SK-N-SH treated with all-trans-retinoic acid at 6 μM for 48 hours (cell line): Measurements from ENCODE around the gene ARHGEF11.

Experiments
- ATAC-seq: fragments of 200-7000 bp; cut with Tn5 transposase; 3 replicates; pipeline ENCODE4 v1.9.1; 2020; ENCODE audit warnings: mild to moderate bottlenecking, moderate library complexity
- ARNTL ChIP-seq: fragments of 450-650 bp; formaldehyde crosslinking; IDR thresholded peaks from 2 replicates; pipeline ENCODE4 v1.5.0; 2020; ENCODE audit warnings: low read depth, mild to moderate bottlenecking, moderate library complexity, borderline replicate concordance
- BACH2 ChIP-seq: fragments of 250-450 bp; sonication (Bioruptor Pico); IDR thresholded peaks from 2 replicates; pipeline ENCODE4 v1.9.0; 2021; ENCODE audit warnings: mild to moderate bottlenecking, borderline replicate concordance
- CSDC2 ChIP-seq: fragments of 250-450 bp; sonication (Bioruptor Pico); IDR thresholded peaks from 2 replicates; pipeline ENCODE4 v1.5.0; 2020; ENCODE audit warnings: mild to moderate bottlenecking, moderate library complexity
- CSRNP3 ChIP-seq: fragments of 250-450 bp; sonication (Bioruptor Pico); IDR thresholded peaks from 2 replicates; pipeline ENCODE4 v1.5.1; 2021; ENCODE audit warnings: mild to moderate bottlenecking, moderate library complexity
- ESRRG ChIP-seq: fragments of 250-450 bp; sonication (Bioruptor Pico); IDR thresholded peaks from 2 replicates; pipeline ENCODE4 v1.6.1; 2021; ENCODE audit warnings: mild to moderate bottlenecking
- GLIS3 ChIP-seq: fragments of 250-450 bp; sonication (Bioruptor Pico); IDR thresholded peaks from 2 replicates; pipeline ENCODE4 v1.5.0; 2020; ENCODE audit warnings: mild to moderate bottlenecking, moderate library complexity
- ISL1 ChIP-seq: fragments of 250-450 bp; sonication (Bioruptor Pico); IDR thresholded peaks from 2 replicates; pipeline ENCODE4 v2.1.2; 2022; ENCODE audit warnings: mild to moderate bottlenecking, moderate library complexity
- OSR1 ChIP-seq: fragments of 250-450 bp; sonication (Bioruptor Pico); IDR thresholded peaks from 2 replicates; pipeline ENCODE4 v1.8.0; 2022; ENCODE audit warnings: moderate library complexity, mild to moderate bottlenecking, inconsistent platforms
- POU6F1 ChIP-seq: fragments of 250-450 bp; sonication (Bioruptor Pico); IDR thresholded peaks from 2 replicates; pipeline ENCODE4 v1.8.0; 2021; ENCODE audit warnings: low read depth, mild to moderate bottlenecking, moderate library complexity, borderline replicate concordance
- PPARA ChIP-seq: fragments of 250-450 bp; sonication (Bioruptor Pico); IDR thresholded peaks from 2 replicates; pipeline ENCODE4 v1.5.0; 2020; ENCODE audit warnings: mild to moderate bottlenecking, borderline replicate concordance
- RARB ChIP-seq: fragments of 250-450 bp; sonication (Bioruptor Pico); IDR thresholded peaks from 2 replicates; pipeline ENCODE4 v1.8.0; 2021; ENCODE audit warnings: mild to moderate bottlenecking, moderate library complexity
- TCF4 ChIP-seq: fragments of 250-450 bp; sonication (Bioruptor Pico); IDR thresholded peaks from 2 replicates; pipeline ENCODE4 v1.8.0; 2021; ENCODE audit warnings: mild to moderate bottlenecking, moderate library complexity, borderline replicate concordance
- TOX ChIP-seq: fragments of 250-450 bp; sonication (Bioruptor Pico); IDR thresholded peaks from 2 replicates; pipeline ENCODE4 v1.8.0; 2021; ENCODE audit warnings: mild to moderate bottlenecking, moderate library complexity, borderline replicate concordance
- ZC3H10 ChIP-seq: fragments of 250-450 bp; sonication (Bioruptor Pico); IDR thresholded peaks from 2 replicates; pipeline ENCODE4 v1.5.1; 2021; ENCODE audit warnings: mild to moderate bottlenecking, moderate library complexity
- ZNF565 ChIP-seq: fragments of 450-650 bp; formaldehyde crosslinking; conservative IDR thresholded peaks from 2 replicates; pipeline ENCODE4 v1.5.0; 2020; ENCODE audit warnings: low read depth, mild to moderate bottlenecking, moderate library complexity
- ZNF70 ChIP-seq: fragments of 450-650 bp; formaldehyde crosslinking; IDR thresholded peaks from 2 replicates; pipeline ENCODE4 v1.5.0; 2020; ENCODE audit warnings: mild to moderate bottlenecking, moderate library complexity
- ZNF8 ChIP-seq: fragments of 450-650 bp; formaldehyde crosslinking; IDR thresholded peaks from 2 replicates; pipeline ENCODE4 v1.5.0; 2020; ENCODE audit warnings: mild to moderate bottlenecking, moderate library complexity
- TF ChIP-seq, protein P1 (sequence below): fragments of 250-450 bp; sonication (Bioruptor Pico); IDR thresholded peaks from 2 replicates; pipeline ENCODE4 v1.5.0; 2020; ENCODE audit warnings: mild to moderate bottlenecking, moderate library complexity
- TF ChIP-seq, protein P2 (sequence below): fragments of 250-450 bp; sonication (Bioruptor Pico); IDR thresholded peaks from 2 replicates; pipeline ENCODE4 v1.8.0; 2020; ENCODE audit warnings: mild to moderate bottlenecking, moderate library complexity, borderline replicate concordance
- TF ChIP-seq, protein P3 (sequence below): fragments of 250-450 bp; sonication (Bioruptor Pico); IDR thresholded peaks from 2 replicates; pipeline ENCODE4 v1.5.1; 2020; ENCODE audit warnings: low read depth, mild to moderate bottlenecking, moderate library complexity

ARHGEF11 gene

GRCh38 chr1:156992215-156992614 is 53.3 kb downstream of the ARHGEF11 start:
- TF ChIP-seq, protein P1, sequence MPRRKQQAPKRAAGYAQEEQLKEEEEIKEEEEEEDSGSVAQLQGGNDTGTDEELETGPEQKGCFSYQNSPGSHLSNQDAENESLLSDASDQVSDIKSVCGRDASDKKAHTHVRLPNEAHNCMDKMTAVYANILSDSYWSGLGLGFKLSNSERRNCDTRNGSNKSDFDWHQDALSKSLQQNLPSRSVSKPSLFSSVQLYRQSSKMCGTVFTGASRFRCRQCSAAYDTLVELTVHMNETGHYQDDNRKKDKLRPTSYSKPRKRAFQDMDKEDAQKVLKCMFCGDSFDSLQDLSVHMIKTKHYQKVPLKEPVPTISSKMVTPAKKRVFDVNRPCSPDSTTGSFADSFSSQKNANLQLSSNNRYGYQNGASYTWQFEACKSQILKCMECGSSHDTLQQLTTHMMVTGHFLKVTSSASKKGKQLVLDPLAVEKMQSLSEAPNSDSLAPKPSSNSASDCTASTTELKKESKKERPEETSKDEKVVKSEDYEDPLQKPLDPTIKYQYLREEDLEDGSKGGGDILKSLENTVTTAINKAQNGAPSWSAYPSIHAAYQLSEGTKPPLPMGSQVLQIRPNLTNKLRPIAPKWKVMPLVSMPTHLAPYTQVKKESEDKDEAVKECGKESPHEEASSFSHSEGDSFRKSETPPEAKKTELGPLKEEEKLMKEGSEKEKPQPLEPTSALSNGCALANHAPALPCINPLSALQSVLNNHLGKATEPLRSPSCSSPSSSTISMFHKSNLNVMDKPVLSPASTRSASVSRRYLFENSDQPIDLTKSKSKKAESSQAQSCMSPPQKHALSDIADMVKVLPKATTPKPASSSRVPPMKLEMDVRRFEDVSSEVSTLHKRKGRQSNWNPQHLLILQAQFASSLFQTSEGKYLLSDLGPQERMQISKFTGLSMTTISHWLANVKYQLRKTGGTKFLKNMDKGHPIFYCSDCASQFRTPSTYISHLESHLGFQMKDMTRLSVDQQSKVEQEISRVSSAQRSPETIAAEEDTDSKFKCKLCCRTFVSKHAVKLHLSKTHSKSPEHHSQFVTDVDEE, result no peak
- TF ChIP-seq, protein P2, sequence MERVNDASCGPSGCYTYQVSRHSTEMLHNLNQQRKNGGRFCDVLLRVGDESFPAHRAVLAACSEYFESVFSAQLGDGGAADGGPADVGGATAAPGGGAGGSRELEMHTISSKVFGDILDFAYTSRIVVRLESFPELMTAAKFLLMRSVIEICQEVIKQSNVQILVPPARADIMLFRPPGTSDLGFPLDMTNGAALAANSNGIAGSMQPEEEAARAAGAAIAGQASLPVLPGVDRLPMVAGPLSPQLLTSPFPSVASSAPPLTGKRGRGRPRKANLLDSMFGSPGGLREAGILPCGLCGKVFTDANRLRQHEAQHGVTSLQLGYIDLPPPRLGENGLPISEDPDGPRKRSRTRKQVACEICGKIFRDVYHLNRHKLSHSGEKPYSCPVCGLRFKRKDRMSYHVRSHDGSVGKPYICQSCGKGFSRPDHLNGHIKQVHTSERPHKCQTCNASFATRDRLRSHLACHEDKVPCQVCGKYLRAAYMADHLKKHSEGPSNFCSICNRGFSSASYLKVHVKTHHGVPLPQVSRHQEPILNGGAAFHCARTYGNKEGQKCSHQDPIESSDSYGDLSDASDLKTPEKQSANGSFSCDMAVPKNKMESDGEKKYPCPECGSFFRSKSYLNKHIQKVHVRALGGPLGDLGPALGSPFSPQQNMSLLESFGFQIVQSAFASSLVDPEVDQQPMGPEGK (CRISPR knock-in tag), result no peak
- TF ChIP-seq ARNTL (CRISPR knock-in tag) (no peak), ZNF8 (no peak), ESRRG (CRISPR knock-in tag) (no peak), GLIS3 (CRISPR knock-in tag) (no peak), POU6F1 (CRISPR knock-in tag) (no peak), ZC3H10 (CRISPR knock-in tag) (no peak)
- no peak for ATAC-seq

DNA sequence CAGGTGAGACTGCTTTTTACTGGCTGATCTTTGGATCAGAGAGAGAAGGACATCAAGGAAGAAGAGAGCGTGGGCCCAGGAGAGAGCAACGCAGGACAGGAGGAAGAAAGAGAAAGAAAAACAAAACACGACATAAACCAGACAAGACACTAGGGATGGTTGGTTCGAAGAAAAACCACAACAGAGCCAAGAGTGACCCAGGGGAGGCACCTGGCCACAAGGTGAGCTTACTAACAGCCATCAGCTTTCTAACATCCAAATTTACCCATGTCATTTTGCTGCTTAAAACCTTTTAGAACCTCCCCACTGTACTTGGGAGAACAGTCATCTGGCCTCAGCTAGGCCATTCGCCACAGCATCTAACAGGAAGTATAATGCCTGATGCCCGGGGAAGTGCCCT is 57.8 kb downstream of the ARHGEF11 start:
- ATAC-seq, result no peak
- TF ChIP-seq ZNF565 (CRISPR knock-in tag), result no peak
- TF ChIP-seq, protein P2 (CRISPR knock-in tag), result no peak
- TF ChIP-seq PPARA (CRISPR knock-in tag), result no peak
- TF ChIP-seq ISL1, result no peak
- TF ChIP-seq GLIS3 (CRISPR knock-in tag), result no peak
- TF ChIP-seq OSR1 (CRISPR knock-in tag), result no peak
- TF ChIP-seq CSDC2, result no peak
- no peak for TF ChIP-seq ESRRG (CRISPR knock-in tag)
- TF ChIP-seq ZNF70, result no peak
- TF ChIP-seq POU6F1 (CRISPR knock-in tag), result no peak
- no peak for TF ChIP-seq ZC3H10 (CRISPR knock-in tag)
- TF ChIP-seq, protein P3, sequence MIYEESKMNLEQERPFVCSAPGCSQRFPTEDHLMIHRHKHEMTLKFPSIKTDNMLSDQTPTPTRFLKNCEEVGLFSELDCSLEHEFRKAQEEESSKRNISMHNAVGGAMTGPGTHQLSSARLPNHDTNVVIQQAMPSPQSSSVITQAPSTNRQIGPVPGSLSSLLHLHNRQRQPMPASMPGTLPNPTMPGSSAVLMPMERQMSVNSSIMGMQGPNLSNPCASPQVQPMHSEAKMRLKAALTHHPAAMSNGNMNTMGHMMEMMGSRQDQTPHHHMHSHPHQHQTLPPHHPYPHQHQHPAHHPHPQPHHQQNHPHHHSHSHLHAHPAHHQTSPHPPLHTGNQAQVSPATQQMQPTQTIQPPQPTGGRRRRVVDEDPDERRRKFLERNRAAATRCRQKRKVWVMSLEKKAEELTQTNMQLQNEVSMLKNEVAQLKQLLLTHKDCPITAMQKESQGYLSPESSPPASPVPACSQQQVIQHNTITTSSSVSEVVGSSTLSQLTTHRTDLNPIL (CRISPR knock-in tag), result no peak
- TF ChIP-seq TOX (CRISPR knock-in tag), result no peak
- TF ChIP-seq RARB, result no peak
- no peak for TF ChIP-seq TCF4
- TF ChIP-seq CSRNP3 (CRISPR knock-in tag), result no peak
- no peak for TF ChIP-seq BACH2
- TF ChIP-seq ZNF8, result no peak
- no peak for TF ChIP-seq ARNTL (CRISPR knock-in tag)
